K562 (cell line): ENCODE data around the gene ATL3. TPM values are rescaled to one million over a fixed set of nuclear protein-coding genes. Genes with fewer than 3 reads are reported as not detected.
A peak's percentile ranks its signal among the peaks of the same experiment; 100 is the strongest.

ENCODE experiments used
- BCL6 ChIP-seq: fragments of 250-450 bp; sonication (Bioruptor Pico); IDR thresholded peaks from 2 replicates; pipeline ENCODE4 v1.4.0; 2020
- CAMTA2 ChIP-seq: fragments of 250-450 bp; sonication (Bioruptor Pico); conservative IDR thresholded peaks from 2 replicates; pipeline ENCODE4 v1.5.1; 2022
- GATAD2B ChIP-seq: fragments of 450-650 bp; IDR thresholded peaks from 2 replicates; pipeline ENCODE4 v1.6.1; 2017; ENCODE audit warnings: mild to moderate bottlenecking, borderline replicate concordance
- HCFC1 ChIP-seq: IDR thresholded peaks from 2 replicates; pipeline ENCODE4 v1.6.1; 2012; ENCODE audit warnings: low read depth, low read length, improper control_type of control experiment
- HDAC8 ChIP-seq: fragments of 450-650 bp; IDR thresholded peaks from 2 replicates; pipeline ENCODE4 v1.6.1; 2016; ENCODE audit warnings: mild to moderate bottlenecking, missing genetic modification characterization, moderate library complexity, missing compliant biosample characterization
- HDGF ChIP-seq: fragments of 450-650 bp; IDR thresholded peaks from 2 replicates; pipeline ENCODE4 v1.6.1; 2016
- JUN ChIP-seq, 2 experiments: sonication (generic) in 1 of 2; formaldehyde crosslinking in 1 of 2; IDR thresholded peaks; 2 replicates each; pipeline versions ENCODE4 v1.6.1 to v1.8.0; 2012 to 2022; ENCODE audit warnings: borderline replicate concordance in 2 of 2, mild to moderate bottlenecking in 2 of 2, improper control_type of control experiment in 1 of 2, low read depth in 1 of 2, low read length in 1 of 2, missing genetic modification reagents in 1 of 2
- KDM2B ChIP-seq: fragments of 250-450 bp; sonication (Bioruptor Pico); IDR thresholded peaks from 2 replicates; pipeline ENCODE4 v1.8.0; 2021; ENCODE audit warnings: mild to moderate bottlenecking, moderate library complexity
- MAFK ChIP-seq: IDR thresholded peaks from 2 replicates; pipeline ENCODE4 v1.6.1; 2011; ENCODE audit warnings: low read length, improper control_type of control experiment
- MCM5 ChIP-seq: fragments of 450-650 bp; IDR thresholded peaks from 2 replicates; pipeline ENCODE4 v1.6.1; 2016; ENCODE audit warnings: low read depth
- NEUROD1 ChIP-seq: fragments of 150-350 bp; IDR thresholded peaks from 2 replicates; pipeline ENCODE4 v1.6.1; 2014; ENCODE audit warnings: borderline replicate concordance, low read length, low read depth; ENCODE audit not compliant: partially characterized antibody
- NR3C1 ChIP-seq: sonication (generic); formaldehyde crosslinking; IDR thresholded peaks from 2 replicates; pipeline ENCODE4 v1.8.1; 2022; ENCODE audit warnings: missing genetic modification reagents
- NUFIP1 ChIP-seq: fragments of 450-650 bp; IDR thresholded peaks from 2 replicates; pipeline ENCODE4 v1.6.1; 2018; ENCODE audit not compliant: partially characterized antibody
- SRF ChIP-seq, 2 experiments: fragments of 250-450, 450-650 bp in 1 of 2; sonication (Bioruptor Pico) in 1 of 2; sonication (generic) in 1 of 2; formaldehyde crosslinking; IDR thresholded peaks; 2 replicates each; pipeline versions ENCODE4 v1.5.0 to v1.5.1; 2020 to 2022; ENCODE audit warnings: mild to moderate bottlenecking in 1 of 2, missing genetic modification reagents in 1 of 2
- TBL1XR1 ChIP-seq, 2 experiments: IDR thresholded peaks; 2 replicates each; pipeline ENCODE4 v1.6.1; 2012; ENCODE audit warnings: improper control_type of control experiment in 2 of 2, low read length in 2 of 2, mild to moderate bottlenecking in 1 of 2
- ZNF282 ChIP-seq: sonication (generic); formaldehyde crosslinking; IDR thresholded peaks from 2 replicates; pipeline ENCODE4 v1.8.1; 2023; ENCODE audit warnings: missing genetic modification reagents
- ZSCAN29 ChIP-seq: fragments of 450-650 bp; IDR thresholded peaks from 2 replicates; pipeline ENCODE4 v1.6.1; 2017
- ZZZ3 ChIP-seq: fragments of 450-650 bp; IDR thresholded peaks from 2 replicates; pipeline ENCODE4 v1.6.1; 2016; ENCODE audit warnings: antibody characterized with exemption, mild to moderate bottlenecking, moderate library complexity
- polyA plus RNA-seq, 8 experiments: library from polyadenylated mRNA; depleted of rRNA in 4 of 8; stranded (reverse) in 5 of 8; unstranded in 3 of 8; fragments of >200 nt; fragmentation: Nextera tagmentation in 2 of 8; fragmentation: Illumina TruSeq in 1 of 8; extraction: Ambion mirVana in 2 of 8; extraction: Trizol in 1 of 8; gene quantifications; 2 replicates each; pipeline versions ENCODE4 v1.2.1 to v1.2.3, GENCODE V29; 2011 to 2014; ENCODE audit warnings: inconsistent platforms in 1 of 8, missing spikeins in 1 of 8
- total RNA-seq, 7 experiments: library from RNA; depleted of rRNA in 6 of 7; stranded (reverse); fragments of >200 nt in 6 of 7; fragmentation: Illumina TruSeq in 2 of 7; extraction: Trizol in 2 of 7; gene quantifications; 2 replicates each; pipeline versions ENCODE4 v1.2.1 to v1.2.3, GENCODE V29; 2011 to 2021; ENCODE audit warnings: low replicate concordance in 1 of 7
- TF ChIP-seq, protein P1 (sequence below): fragments of 200-800 bp; sonication (Bioruptor generic); IDR thresholded peaks from 2 replicates; pipeline ENCODE4 v1.6.1; 2016; ENCODE audit warnings: missing genetic modification characterization, missing compliant biosample characterization
- TF ChIP-seq, protein P2 (sequence below), 2 experiments: fragments of 450-650 bp in 1 of 2; sonication (generic) in 1 of 2; formaldehyde crosslinking in 1 of 2; IDR thresholded peaks in 1 of 2; conservative IDR thresholded peaks in 1 of 2; 2 replicates each; pipeline versions ENCODE4 v1.6.1 to v1.8.1; 2016 to 2023; ENCODE audit warnings: mild to moderate bottlenecking in 2 of 2, moderate library complexity in 2 of 2, inconsistent platforms in 1 of 2, missing genetic modification reagents in 1 of 2
- TF ChIP-seq, protein P3 (sequence below): fragments of 450-650 bp; formaldehyde crosslinking; IDR thresholded peaks from 2 replicates; pipeline ENCODE4 v1.4.0; 2020; ENCODE audit warnings: mild to moderate bottlenecking, mixed read lengths

The ATL3 gene
- total and polyA plus RNA-seq, 9 of the 15 experiments (the other 6 are each of a cell fraction or from before 2014, with no cell fraction given), result 18.2 to 39.8 (median 23.9) TPM

DNA sequence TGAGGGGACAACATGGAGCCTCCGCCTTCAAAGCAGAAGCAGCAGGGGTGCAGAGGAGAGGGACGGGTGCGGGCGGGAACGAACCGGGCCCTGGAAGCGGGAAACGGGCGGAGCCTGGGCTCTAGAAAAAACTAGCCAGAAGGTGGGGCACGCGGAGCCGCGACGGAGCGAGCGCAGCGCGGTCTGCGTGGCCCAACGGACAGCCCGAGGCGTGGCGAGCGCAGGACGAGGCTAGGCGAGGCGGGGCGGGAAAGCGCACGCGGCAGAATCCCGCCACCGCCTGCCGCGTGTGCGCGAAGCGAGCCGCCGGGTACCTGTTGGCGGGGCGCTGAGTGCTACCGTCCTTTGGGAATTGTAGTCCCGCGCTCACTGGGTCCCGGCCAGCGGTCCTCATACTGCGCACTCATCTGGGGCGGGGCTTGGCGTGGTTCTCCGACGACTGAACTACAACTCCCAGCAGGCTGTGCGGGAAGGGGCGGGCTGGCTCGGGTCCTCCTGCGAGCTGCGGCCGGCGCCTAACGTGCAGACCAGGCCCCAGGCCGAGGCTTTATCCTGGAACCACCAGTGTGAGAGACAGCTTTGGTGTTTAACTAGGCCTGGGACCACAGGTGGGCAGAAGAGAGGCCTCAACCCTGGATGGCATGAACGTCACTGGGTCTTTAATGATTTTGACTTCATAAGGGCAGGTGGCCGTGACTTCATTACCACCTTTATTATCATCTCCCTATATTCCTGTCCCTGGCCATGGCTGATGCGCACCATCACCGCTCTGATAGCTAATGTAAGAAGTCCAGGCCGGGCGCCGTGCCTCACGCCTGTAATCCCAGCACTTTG, at the start of gene ATL3 (continued):
- peak in 1 of 2 experiments; percentile 84; a peak in 2 of 4 replicates for TF ChIP-seq SRF (CRISPR knock-in tag; IDR thresholded peaks at IDR 0.05)
- TF ChIP-seq KDM2B, result no peak
- TF ChIP-seq, protein P1, sequence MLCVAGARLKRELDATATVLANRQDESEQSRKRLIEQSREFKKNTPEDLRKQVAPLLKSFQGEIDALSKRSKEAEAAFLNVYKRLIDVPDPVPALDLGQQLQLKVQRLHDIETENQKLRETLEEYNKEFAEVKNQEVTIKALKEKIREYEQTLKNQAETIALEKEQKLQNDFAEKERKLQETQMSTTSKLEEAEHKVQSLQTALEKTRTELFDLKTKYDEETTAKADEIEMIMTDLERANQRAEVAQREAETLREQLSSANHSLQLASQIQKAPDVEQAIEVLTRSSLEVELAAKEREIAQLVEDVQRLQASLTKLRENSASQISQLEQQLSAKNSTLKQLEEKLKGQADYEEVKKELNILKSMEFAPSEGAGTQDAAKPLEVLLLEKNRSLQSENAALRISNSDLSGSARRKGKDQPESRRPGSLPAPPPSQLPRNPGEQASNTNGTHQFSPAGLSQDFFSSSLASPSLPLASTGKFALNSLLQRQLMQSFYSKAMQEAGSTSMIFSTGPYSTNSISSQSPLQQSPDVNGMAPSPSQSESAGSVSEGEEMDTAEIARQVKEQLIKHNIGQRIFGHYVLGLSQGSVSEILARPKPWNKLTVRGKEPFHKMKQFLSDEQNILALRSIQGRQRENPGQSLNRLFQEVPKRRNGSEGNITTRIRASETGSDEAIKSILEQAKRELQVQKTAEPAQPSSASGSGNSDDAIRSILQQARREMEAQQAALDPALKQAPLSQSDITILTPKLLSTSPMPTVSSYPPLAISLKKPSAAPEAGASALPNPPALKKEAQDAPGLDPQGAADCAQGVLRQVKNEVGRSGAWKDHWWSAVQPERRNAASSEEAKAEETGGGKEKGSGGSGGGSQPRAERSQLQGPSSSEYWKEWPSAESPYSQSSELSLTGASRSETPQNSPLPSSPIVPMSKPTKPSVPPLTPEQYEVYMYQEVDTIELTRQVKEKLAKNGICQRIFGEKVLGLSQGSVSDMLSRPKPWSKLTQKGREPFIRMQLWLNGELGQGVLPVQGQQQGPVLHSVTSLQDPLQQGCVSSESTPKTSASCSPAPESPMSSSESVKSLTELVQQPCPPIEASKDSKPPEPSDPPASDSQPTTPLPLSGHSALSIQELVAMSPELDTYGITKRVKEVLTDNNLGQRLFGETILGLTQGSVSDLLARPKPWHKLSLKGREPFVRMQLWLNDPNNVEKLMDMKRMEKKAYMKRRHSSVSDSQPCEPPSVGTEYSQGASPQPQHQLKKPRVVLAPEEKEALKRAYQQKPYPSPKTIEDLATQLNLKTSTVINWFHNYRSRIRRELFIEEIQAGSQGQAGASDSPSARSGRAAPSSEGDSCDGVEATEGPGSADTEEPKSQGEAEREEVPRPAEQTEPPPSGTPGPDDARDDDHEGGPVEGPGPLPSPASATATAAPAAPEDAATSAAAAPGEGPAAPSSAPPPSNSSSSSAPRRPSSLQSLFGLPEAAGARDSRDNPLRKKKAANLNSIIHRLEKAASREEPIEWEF (CRISPR knock-in tag), result no peak
- peak; percentile 82; the same call in 1 of the 2 replicates for TF ChIP-seq JUN (IDR thresholded peaks at IDR 0.05; ENCODE audit: borderline replicate concordance, low read depth, low read length)
- peak; percentile 100 for TF ChIP-seq JUN (CRISPR knock-in tag; IDR thresholded peaks at IDR 0.05; ENCODE audit: borderline replicate concordance)
- peak; percentile 100 for TF ChIP-seq ZNF282 (CRISPR knock-in tag)
- TF ChIP-seq BCL6 (CRISPR knock-in tag), result no peak
- peak; percentile 100 for TF ChIP-seq NR3C1 (CRISPR knock-in tag)
- no peak for TF ChIP-seq CAMTA2
- no peak for TF ChIP-seq ZSCAN29
- TF ChIP-seq GATAD2B, result no peak; the same call in 1 of the 2 replicates
- 0 out of 2 replicates have a peak, but pooled peaks have one; percentile 20 for TF ChIP-seq HDGF
- no peak for TF ChIP-seq MCM5
- TF ChIP-seq, protein P2, sequence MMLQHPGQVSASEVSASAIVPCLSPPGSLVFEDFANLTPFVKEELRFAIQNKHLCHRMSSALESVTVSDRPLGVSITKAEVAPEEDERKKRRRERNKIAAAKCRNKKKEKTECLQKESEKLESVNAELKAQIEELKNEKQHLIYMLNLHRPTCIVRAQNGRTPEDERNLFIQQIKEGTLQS (IDR thresholded peaks at IDR 0.05), result peak; percentile 43; the same call in 1 of the 2 replicates
- TF ChIP-seq, protein P2 (CRISPR knock-in tag; conservative IDR thresholded peaks at IDR 0.05), result peak; percentile 100
- no peak for TF ChIP-seq TBL1XR1 (IDR thresholded peaks at IDR 0.05; ENCODE audit: low read length in 2 of 2)
- peak; percentile 13 for TF ChIP-seq NEUROD1
- TF ChIP-seq MAFK, result peak; percentile 10; the same call in 1 of the 2 replicates
- TF ChIP-seq, protein P3, sequence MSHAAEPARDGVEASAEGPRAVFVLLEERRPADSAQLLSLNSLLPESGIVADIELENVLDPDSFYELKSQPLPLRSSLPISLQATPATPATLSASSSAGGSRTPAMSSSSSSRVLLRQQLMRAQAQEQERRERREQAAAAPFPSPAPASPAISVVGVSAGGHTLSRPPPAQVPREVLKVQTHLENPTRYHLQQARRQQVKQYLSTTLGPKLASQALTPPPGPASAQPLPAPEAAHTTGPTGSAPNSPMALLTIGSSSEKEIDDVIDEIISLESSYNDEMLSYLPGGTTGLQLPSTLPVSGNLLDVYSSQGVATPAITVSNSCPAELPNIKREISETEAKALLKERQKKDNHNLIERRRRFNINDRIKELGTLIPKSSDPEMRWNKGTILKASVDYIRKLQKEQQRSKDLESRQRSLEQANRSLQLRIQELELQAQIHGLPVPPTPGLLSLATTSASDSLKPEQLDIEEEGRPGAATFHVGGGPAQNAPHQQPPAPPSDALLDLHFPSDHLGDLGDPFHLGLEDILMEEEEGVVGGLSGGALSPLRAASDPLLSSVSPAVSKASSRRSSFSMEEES (CRISPR knock-in tag), result no peak
- no peak for TF ChIP-seq ZZZ3
- peak; percentile 82 for TF ChIP-seq HDAC8
- peak; percentile 97 for TF ChIP-seq HCFC1
- TF ChIP-seq NUFIP1, result peak; percentile 36
